ENCODE results near the gene HEG1. TPM values are rescaled to one million over a fixed set of nuclear protein-coding genes. Genes with fewer than 3 reads are reported as not detected.
"Not testable (repeated sequence)": the region's sequence is repeated elsewhere in the genome, so short reads cannot be mapped to it uniquely, and the experiment has no call there.

The HEG1 gene
- total RNA-seq, 2 experiments from 2014 or later: 58.6 to 61.7 TPM

GRCh38 chr3:124969963-124970722 lies 85.7 kb downstream of the HEG1 start:
- Mint-ChIP-seq H3K9me3 (ENCODE audit: insufficient read depth) (no peaks in the 10 kb centered on the region), H3K4me1 (ENCODE audit: low read depth) (peaks cover 27% of the 10 kb centered on the region), H3K4me3 (no peak overlapping the region), H3K27ac (no peak overlapping the region), H3K27me3 (ENCODE audit: low read depth) (no peaks in the 10 kb centered on the region), H3K36me3 (ENCODE audit: low read depth) (peaks cover 59% of the 10 kb centered on the region)
- DNase-seq (no peak), ATAC-seq (no peak)
- ChIA-PET POLR2A (no interaction called here), CTCF (no interaction called here)

GRCh38 chr3:124969190-124969589 lies 86.6 kb downstream of the HEG1 start:
- POLR2A ChIA-PET: no interaction called here
- no peak overlapping the region for H3K4me3 Mint-ChIP-seq
- DNase-seq (no peak), ATAC-seq (no peak)
- no peak overlapping the region for H3K27ac Mint-ChIP-seq
- peaks cover 19% of the 10 kb centered on the region for H3K4me1 Mint-ChIP-seq (ENCODE audit: low read depth)
- H3K36me3 Mint-ChIP-seq (ENCODE audit: low read depth): peaks cover 53% of the 10 kb centered on the region
- CTCF ChIA-PET: no interaction called here
- H3K9me3 Mint-ChIP-seq (ENCODE audit: insufficient read depth): no peaks in the 10 kb centered on the region
- H3K27me3 Mint-ChIP-seq (ENCODE audit: low read depth): no peaks in the 10 kb centered on the region

- no peak overlapping the region for H3K27ac Mint-ChIP-seq
- no peak for DNase-seq
- POLR2A ChIA-PET: interaction anchor here (0.7 kb wide), 1 partner anchor 14 kb away, joined by 3 read pairs; no protein-coding TSS in a partner anchor
- H3K4me3 Mint-ChIP-seq: no peak overlapping the region
- CTCF ChIA-PET: no interaction called here
- H3K27me3 Mint-ChIP-seq (ENCODE audit: low read depth): no peaks in the 10 kb centered on the region
- peaks cover 41% of the 10 kb centered on the region for H3K36me3 Mint-ChIP-seq (ENCODE audit: low read depth)
- H3K9me3 Mint-ChIP-seq (ENCODE audit: insufficient read depth): no peaks in the 10 kb centered on the region
- peaks cover 10% of the 10 kb centered on the region for H3K4me1 Mint-ChIP-seq (ENCODE audit: low read depth)
- no peak for ATAC-seq
Measured at GRCh38 chr3:124967964-124968363, 87.8 kb downstream of the HEG1 start.

GRCh38 chr3:124966521-124967445 lies 89.0 kb downstream of the HEG1 start:
- no peak for DNase-seq
- no peaks in the 10 kb centered on the region for H3K9me3 Mint-ChIP-seq (ENCODE audit: insufficient read depth)
- no peak overlapping the region for H3K27ac Mint-ChIP-seq
- no peak for ATAC-seq
- CTCF ChIA-PET: no interaction called here
- POLR2A ChIA-PET: interaction anchor here (0.6 kb wide), 1 partner anchor 166 kb away, joined by 3 read pairs; no protein-coding TSS in a partner anchor
- H3K36me3 Mint-ChIP-seq (ENCODE audit: low read depth): peaks cover 31% of the 10 kb centered on the region
- no peak overlapping the region for H3K4me3 Mint-ChIP-seq
- H3K4me1 Mint-ChIP-seq (ENCODE audit: low read depth): peaks cover 10% of the 10 kb centered on the region
- H3K27me3 Mint-ChIP-seq (ENCODE audit: low read depth): peaks cover 6% of the 10 kb centered on the region

GRCh38 chr3:124965413-124965812 lies 90.4 kb downstream of the HEG1 start:
- CTCF ChIA-PET: no interaction called here
- H3K27ac Mint-ChIP-seq: no peak overlapping the region
- no peaks in the 10 kb centered on the region for H3K9me3 Mint-ChIP-seq (ENCODE audit: insufficient read depth)
- peaks cover 21% of the 10 kb centered on the region for H3K36me3 Mint-ChIP-seq (ENCODE audit: low read depth)
- peaks cover 9% of the 10 kb centered on the region for H3K27me3 Mint-ChIP-seq (ENCODE audit: low read depth)
- ATAC-seq (no peak), DNase-seq (no peak)
- peaks cover 10% of the 10 kb centered on the region for H3K4me1 Mint-ChIP-seq (ENCODE audit: low read depth)
- H3K4me3 Mint-ChIP-seq: no peak overlapping the region
- POLR2A ChIA-PET: no interaction called here

GRCh38 chr3:124964387-124964786 lies 91.4 kb downstream of the HEG1 start:
- no peak for ATAC-seq
- DNase-seq: no peak
- H3K9me3 Mint-ChIP-seq (ENCODE audit: insufficient read depth): no peaks in the 10 kb centered on the region
- no peak overlapping the region for H3K4me3 Mint-ChIP-seq
- peaks cover 15% of the 10 kb centered on the region for H3K27me3 Mint-ChIP-seq (ENCODE audit: low read depth)
- peaks cover 15% of the 10 kb centered on the region for H3K36me3 Mint-ChIP-seq (ENCODE audit: low read depth)
- no peak overlapping the region for H3K27ac Mint-ChIP-seq
- peaks cover 6% of the 10 kb centered on the region for H3K4me1 Mint-ChIP-seq (ENCODE audit: low read depth)
- CTCF ChIA-PET: no interaction called here
- POLR2A ChIA-PET: no interaction called here

- H3K4me1 Mint-ChIP-seq (ENCODE audit: low read depth): peaks cover 2% of the 10 kb centered on the region
- H3K36me3 Mint-ChIP-seq (ENCODE audit: low read depth): peaks cover 10% of the 10 kb centered on the region
- ChIA-PET POLR2A (interaction anchor here (0.6 kb wide), 1 partner anchor 278 kb away, joined by 3 read pairs; no protein-coding TSS in a partner anchor), CTCF (no interaction called here)
- no peak overlapping the region for H3K27ac Mint-ChIP-seq
- peaks cover 15% of the 10 kb centered on the region for H3K27me3 Mint-ChIP-seq (ENCODE audit: low read depth)
- H3K4me3 Mint-ChIP-seq: no peak overlapping the region
- ATAC-seq: no peak
- no peaks in the 10 kb centered on the region for H3K9me3 Mint-ChIP-seq (ENCODE audit: insufficient read depth)
- no peak for DNase-seq
Measured at GRCh38 chr3:124963755-124964154, 92.0 kb downstream of the HEG1 start.

- H3K4me3 Mint-ChIP-seq: no peak overlapping the region
- ChIA-PET POLR2A (no interaction called here), CTCF (no interaction called here)
- DNase-seq (no peak), ATAC-seq (no peak)
- H3K36me3 Mint-ChIP-seq (ENCODE audit: low read depth): peaks cover 4% of the 10 kb centered on the region
- peaks cover 2% of the 10 kb centered on the region for H3K4me1 Mint-ChIP-seq (ENCODE audit: low read depth)
- H3K27ac Mint-ChIP-seq: no peak overlapping the region
- H3K27me3 Mint-ChIP-seq (ENCODE audit: low read depth): peaks cover 15% of the 10 kb centered on the region
- no peaks in the 10 kb centered on the region for H3K9me3 Mint-ChIP-seq (ENCODE audit: insufficient read depth)
Measured at GRCh38 chr3:124962403-124962940, 93.3 kb downstream of the HEG1 start.

- Mint-ChIP-seq H3K27ac (no peak overlapping the region), H3K4me1 (ENCODE audit: low read depth) (no peaks in the 10 kb centered on the region), H3K27me3 (ENCODE audit: low read depth) (peaks cover 15% of the 10 kb centered on the region), H3K36me3 (ENCODE audit: low read depth) (peaks cover under 1% of the 10 kb centered on the region), H3K4me3 (no peak overlapping the region), H3K9me3 (ENCODE audit: insufficient read depth) (no peaks in the 10 kb centered on the region)
- CTCF ChIA-PET: no interaction called here
- DNase-seq (no peak), ATAC-seq (no peak)
- POLR2A ChIA-PET: no interaction called here
Measured at GRCh38 chr3:124960698-124961097, 95.1 kb downstream of the HEG1 start.

GRCh38 chr3:124960105-124960504 lies 95.7 kb downstream of the HEG1 start:
- H3K4me1 Mint-ChIP-seq (ENCODE audit: low read depth): no peaks in the 10 kb centered on the region
- DNase-seq: no peak
- H3K27ac Mint-ChIP-seq: no peak overlapping the region
- no peak for ATAC-seq
- ChIA-PET POLR2A (no interaction called here), CTCF (no interaction called here)
- no peaks in the 10 kb centered on the region for H3K9me3 Mint-ChIP-seq (ENCODE audit: insufficient read depth)
- no peak overlapping the region for H3K4me3 Mint-ChIP-seq
- peaks cover 19% of the 10 kb centered on the region for H3K27me3 Mint-ChIP-seq (ENCODE audit: low read depth)
- no peaks in the 10 kb centered on the region for H3K36me3 Mint-ChIP-seq (ENCODE audit: low read depth)

GRCh38 chr3:124957951-124958350 lies 97.8 kb downstream of the HEG1 start:
- CTCF ChIA-PET; POLR2A ChIA-PET; ATAC-seq; H3K9me3 Mint-ChIP-seq (ENCODE audit: insufficient read depth); H3K27ac Mint-ChIP-seq; H3K4me3 Mint-ChIP-seq; DNase-seq; H3K4me1 Mint-ChIP-seq (ENCODE audit: low read depth); H3K36me3 Mint-ChIP-seq (ENCODE audit: low read depth): not testable (repeated sequence)
- H3K27me3 Mint-ChIP-seq (ENCODE audit: low read depth): peaks cover 30% of the 10 kb centered on the region

GRCh38 chr3:124952282-124952855 lies 103.4 kb downstream of the HEG1 start:
- ChIA-PET POLR2A (no interaction called here), CTCF (no interaction called here)
- no peak for DNase-seq
- H3K9me3 Mint-ChIP-seq (ENCODE audit: insufficient read depth): no peaks in the 10 kb centered on the region
- ATAC-seq: no peak
- H3K4me1 Mint-ChIP-seq (ENCODE audit: low read depth): no peaks in the 10 kb centered on the region
- H3K27ac Mint-ChIP-seq: no peak overlapping the region
- H3K36me3 Mint-ChIP-seq (ENCODE audit: low read depth): no peaks in the 10 kb centered on the region
- no peak overlapping the region for H3K4me3 Mint-ChIP-seq
- peaks cover 29% of the 10 kb centered on the region for H3K27me3 Mint-ChIP-seq (ENCODE audit: low read depth)

Data from activated CD8-positive, alpha-beta T cell treated with anti-CD3 and anti-CD28 coated beads, Interleukin-2, amount 10 ng/mL, durations not matched to agents 7 days and 5 days (primary cell).